Ascending aorta (tissue), 2 donors: ENCODE measurements around the gene CEBPZ. TPM values are rescaled to one million over a fixed set of nuclear protein-coding genes. Genes with fewer than 3 reads are reported as not detected.
A peak's percentile ranks its signal among the peaks of the same experiment; 100 is the strongest.

Experiments used
- DNase-seq, 2 donors: peaks; one replicate each; pipeline ENCODE4 v3.0.0-alpha.2; 2019; ENCODE audit warnings: low spot score in 2 of 2
- H3K27ac ChIP-seq, 2 donors: fragments of 200-600 bp; sonication (generic); one replicate each; pipeline ENCODE4 v1.5.1; 2016 to 2017; ENCODE audit warnings: mild to moderate bottlenecking in 1 of 2
- H3K27me3 ChIP-seq: fragments of 200-600 bp; sonication (generic); one replicate; pipeline ENCODE4 v1.5.1; 2017
- H3K36me3 ChIP-seq, 2 donors: fragments of 200-600 bp; sonication (generic); one replicate each; pipeline ENCODE4 v1.5.1; 2016
- H3K4me1 ChIP-seq, 2 donors: fragments of 200-600 bp; sonication (generic); one replicate each; pipeline ENCODE4 v1.5.1; 2016 to 2017; ENCODE audit warnings: mild to moderate bottlenecking in 1 of 2
- H3K4me3 ChIP-seq, 2 donors: fragments of 200-600 bp; sonication (generic); one replicate each; pipeline ENCODE4 v1.5.1; 2016 to 2017; ENCODE audit warnings: mild to moderate bottlenecking in 1 of 2
- H3K9me3 ChIP-seq, 2 donors: fragments of 200-600 bp; sonication (generic); one replicate each; pipeline ENCODE4 v1.5.1; 2016
- CTCF ChIP-seq, 3 experiments: fragments of 200-600 bp in 2 of 3; fragments of 450-650 bp in 1 of 3; sonication (generic) in 2 of 3; IDR thresholded peaks; one replicate each; pipeline ENCODE4 v1.5.1; 2016 to 2019; ENCODE audit warnings: antibody characterized with exemption in 3 of 3, mild to moderate bottlenecking in 1 of 3, moderate library complexity in 1 of 3
- intact Hi-C: fragments of 100-400 bp; cut with DNase I; formaldehyde crosslinking; loops from one replicate; pipeline ENCODE4 v1.15.1; 2023
- total RNA-seq: library from RNA; depleted of rRNA; stranded (reverse); fragments of >200 nt; gene quantifications from one replicate; pipeline ENCODE4 v1.1.0, GENCODE V29; 2016

CEBPZ gene
- 20.2 TPM for total RNA-seq

- no peak for TF ChIP-seq CTCF (IDR thresholded peaks at IDR 0.05)
Observed at GRCh38 chr2:37231241-37232130, at the start of gene CEBPZ, which contains the start of gene NDUFAF7. Gene CEBPZ, minus strand, starts transcription at chr2:37231596. Its CDS starts 29 bp downstream, at chr2:37231567. Gene NDUFAF7, plus strand, starts transcription at chr2:37231658. Its CDS starts 48 bp downstream, at chr2:37231706.

GRCh38 chr2:37276291-37276690 is 44.9 kb upstream of the CEBPZ start:
- Histone ChIP-seq H3K9me3 (no peaks in the 10 kb centered on the region), H3K4me1 (no peaks in the 10 kb centered on the region), H3K4me3 (no peak overlapping the region), H3K27me3 (no peaks in the 10 kb centered on the region), H3K27ac (no peak overlapping the region), H3K36me3 (peaks cover 22 to 55% of the 10 kb centered on the region in 2 donors)
- no peak for DNase-seq
- no peak for TF ChIP-seq CTCF (IDR thresholded peaks at IDR 0.05)
- intact Hi-C loops, result no loop called here

More at GRCh38 chr2:37231241-37232130, at the start of gene CEBPZ, which contains the start of gene NDUFAF7:
- H3K27me3 ChIP-seq, result no peaks in the 10 kb centered on the region
- H3K9me3 ChIP-seq, result no peaks in the 10 kb centered on the region
- intact Hi-C loops, result loop anchor here (2.0 to 5.0 kb wide), 2 partner anchors 35 to 91 kb away; partner anchors contain the start of genes CEBPZOS and PRKD3
- H3K27ac ChIP-seq, result peak within 1 kb of the TSS; percentile 81 to 94
- peak; percentile 73 to 96 for DNase-seq
- peak within 1 kb of the TSS; percentile 87 to 95 for H3K4me3 ChIP-seq
- peaks cover 7 to 23% of the 10 kb centered on the region in 2 donors for H3K4me1 ChIP-seq
- H3K36me3 ChIP-seq, result peaks cover 11 to 15% of the 10 kb centered on the region in 2 donors

GRCh38 chr2:37274359-37274965 is 43.1 kb upstream of the CEBPZ start:
- Histone ChIP-seq H3K36me3 (peaks cover 21 to 58% of the 10 kb centered on the region in 2 donors), H3K4me1 (no peaks in the 10 kb centered on the region), H3K27me3 (no peaks in the 10 kb centered on the region), H3K4me3 (no peak overlapping the region), H3K27ac (no peak overlapping the region), H3K9me3 (no peaks in the 10 kb centered on the region)
- no peak for DNase-seq
- TF ChIP-seq CTCF (IDR thresholded peaks at IDR 0.05), result no peak
- intact Hi-C loops, result no loop called here

- no peak overlapping the region for H3K27ac ChIP-seq
- H3K4me1 ChIP-seq, result no peaks in the 10 kb centered on the region
- no peaks in the 10 kb centered on the region for H3K27me3 ChIP-seq
- no peak for DNase-seq
- H3K36me3 ChIP-seq, result peaks cover 34 to 56% of the 10 kb centered on the region in 2 donors
- H3K9me3 ChIP-seq, result no peaks in the 10 kb centered on the region
- no peak overlapping the region for H3K4me3 ChIP-seq
- TF ChIP-seq CTCF (IDR thresholded peaks at IDR 0.05), result no peak
- intact Hi-C loops, result no loop called here
Observed at GRCh38 chr2:37271376-37272067, 40.1 kb upstream of the CEBPZ start.

GRCh38 chr2:37268111-37268510 is 36.7 kb upstream of the CEBPZ start:
- Histone ChIP-seq H3K36me3 (peaks cover 34 to 46% of the 10 kb centered on the region in 2 donors), H3K4me1 (no peaks in the 10 kb centered on the region), H3K27ac (no peak overlapping the region)

More at GRCh38 chr2:37268111-37268510, 36.7 kb upstream of the CEBPZ start:
- no peak overlapping the region for H3K4me3 ChIP-seq
- H3K27me3 ChIP-seq, result no peaks in the 10 kb centered on the region
- TF ChIP-seq CTCF (IDR thresholded peaks at IDR 0.05), result no peak
- DNase-seq, result no peak
- no peaks in the 10 kb centered on the region for H3K9me3 ChIP-seq
- intact Hi-C loops, result no loop called here
